ENCODE results near the gene ZC3H15.

Gene ZC3H15

GRCh38 chr2:186497928-186498327 is 11.9 kb downstream of the ZC3H15 start:
- no peak for TF ChIP-seq CTCF (IDR thresholded peaks at IDR 0.05; ENCODE audit: extremely low read depth, missing control alignments)
- no peak for DNase-seq (ENCODE audit: low spot score)

DNA sequence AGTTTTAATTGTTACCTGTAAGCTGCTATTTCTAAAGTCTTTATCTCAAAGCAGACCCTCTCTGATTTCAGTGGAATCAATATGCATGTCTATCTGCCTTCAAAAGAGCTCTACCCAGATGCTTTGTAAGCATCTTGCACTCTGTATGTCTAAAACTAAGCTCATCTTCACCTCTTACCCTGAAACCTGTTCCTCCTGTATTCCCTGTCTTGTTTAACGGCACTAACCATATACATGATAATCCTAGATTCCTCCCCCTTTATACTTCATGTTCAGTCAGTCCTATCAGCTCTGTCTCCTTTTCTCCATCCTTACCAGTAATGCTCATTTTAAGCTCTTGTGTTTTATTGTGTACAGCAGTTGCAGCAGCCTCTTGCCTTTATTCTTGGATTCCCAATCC is 12.8 kb downstream of the ZC3H15 start:
- no peak for TF ChIP-seq CTCF (IDR thresholded peaks at IDR 0.05; ENCODE audit: extremely low read depth, missing control alignments)
- no peak for DNase-seq (ENCODE audit: low spot score)

- no peak for TF ChIP-seq CTCF (IDR thresholded peaks at IDR 0.05; ENCODE audit: extremely low read depth, missing control alignments)
- DNase-seq (ENCODE audit: low spot score) = peak; percentile 11
These were observed 18.0 kb downstream of the ZC3H15 start for GRCh38 chr2:186503827-186504606.

DNA sequence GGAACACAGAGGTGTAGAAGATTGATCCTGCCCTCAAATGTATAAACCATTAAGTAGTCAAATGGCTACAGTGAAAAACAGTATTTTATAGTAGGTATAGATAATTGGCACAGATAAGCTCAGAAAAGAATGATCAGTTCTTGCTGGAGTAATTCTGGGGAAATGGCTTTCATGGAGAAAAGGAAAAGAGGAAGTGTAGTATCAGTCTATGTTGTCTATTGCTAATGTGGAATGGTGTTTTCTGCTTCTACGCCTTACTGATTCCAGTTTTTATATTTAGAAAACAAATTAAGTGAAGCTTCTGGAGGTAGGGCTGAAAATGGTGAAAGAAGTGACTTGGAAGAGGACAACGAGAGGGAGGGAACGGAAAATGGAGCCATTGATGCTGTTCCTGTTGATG is 22.2 kb downstream of the ZC3H15 start:
- TF ChIP-seq CTCF (IDR thresholded peaks at IDR 0.05; ENCODE audit: extremely low read depth, missing control alignments) = no peak
- DNase-seq (ENCODE audit: low spot score) = no peak

GRCh38 chr2:186515376-186515775 is 29.3 kb downstream of the ZC3H15 start:
- TF ChIP-seq CTCF (IDR thresholded peaks at IDR 0.05; ENCODE audit: extremely low read depth, missing control alignments) = no peak
- no peak for DNase-seq (ENCODE audit: low spot score)

- TF ChIP-seq CTCF (IDR thresholded peaks at IDR 0.05; ENCODE audit: extremely low read depth, missing control alignments) = no peak
- DNase-seq (ENCODE audit: low spot score) = no peak
These were observed 30.3 kb downstream of the ZC3H15 start for GRCh38 chr2:186516396-186516795.

DNA sequence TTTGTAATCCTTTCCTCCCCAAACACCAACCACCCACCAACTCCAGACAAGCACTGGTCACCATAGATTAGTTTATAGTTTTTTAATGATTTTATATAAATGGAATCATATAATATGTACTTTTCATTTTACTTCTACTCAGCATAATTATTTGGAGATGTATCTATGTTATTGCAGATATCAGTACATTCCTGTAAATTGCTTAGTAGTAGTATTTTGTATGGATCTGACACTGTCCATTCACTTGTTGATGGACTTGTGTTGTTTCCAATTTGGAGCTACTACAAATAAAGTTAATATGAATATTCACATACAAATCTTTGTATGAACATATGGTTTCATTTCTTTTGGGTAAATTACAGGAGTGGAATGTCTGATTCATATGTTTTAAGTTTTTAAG is 31.0 kb downstream of the ZC3H15 start:
- no peak for DNase-seq (ENCODE audit: low spot score)
- no peak for TF ChIP-seq CTCF (IDR thresholded peaks at IDR 0.05; ENCODE audit: extremely low read depth, missing control alignments)

All from GM20000 (cell line).